Mucosa of descending colon (tissue), 3 donors: ENCODE results near the gene MTUS2. TPM values are rescaled to one million over a fixed set of nuclear protein-coding genes. Genes with fewer than 3 reads are reported as not detected.

Experiments
- ATAC-seq: fragments of 200-7000 bp; cut with Tn5 transposase; one replicate; pipeline ENCODE4 v1.9.1; 2020; ENCODE audit warnings: mild to moderate bottlenecking, moderate library complexity
- DNase-seq, 3 donors: peaks; one replicate each; pipeline ENCODE4 v3.0.0-alpha.2; 2020
- H3K36me3 ChIP-seq: fragments of 200-600 bp; one replicate; pipeline ENCODE4 v1.8.0; 2021; ENCODE audit warnings: low read depth, mild to moderate bottlenecking
- H3K4me1 ChIP-seq: fragments of 200-600 bp; one replicate; pipeline ENCODE4 v1.8.0; 2021; ENCODE audit warnings: low read depth, mild to moderate bottlenecking
- H3K4me3 ChIP-seq: fragments of 200-600 bp; one replicate; pipeline ENCODE4 v1.8.0; 2021; ENCODE audit warnings: mild to moderate bottlenecking
- H3K9me3 ChIP-seq: fragments of 200-600 bp; one replicate; pipeline ENCODE4 v1.8.0; 2021; ENCODE audit warnings: mild to moderate bottlenecking
- intact Hi-C, 2 donors: fragments of 100-400 bp; cut with DNase I in 1 of 2; cut with micrococcal nuclease in 1 of 2; formaldehyde crosslinking; loops; one replicate each; pipeline versions ENCODE4 v1.11.0 to v1.11.1; 2022; cut with DNase I, micrococcal nuclease
- total RNA-seq, 3 donors: library from RNA; stranded (reverse); fragmentation: NEBNext Ultra II Directional in 2 of 3; extraction: Animal tissue kit (Norgen Biotek cat#: 25700) in 2 of 3; gene quantifications; one replicate each; pipeline versions ENCODE4 v1.2.1 to v1.2.4, GENCODE V29; 2021 to 2023
- TF ChIP-seq, protein P1 (sequence below): fragments of 200-600 bp; IDR thresholded peaks from one replicate; pipeline ENCODE4 v1.8.0; 2022; ENCODE audit warnings: antibody characterized with exemption, mild to moderate bottlenecking
- donor health status: DM: no; HTN: no; CAD: no; lungs with moderate emphysema.
- donor health status: DM: no; HTN: no; CAD: no.
- donor health status: DM: no; HTN: yes; CAD: no.

MTUS2 gene
- total RNA-seq, 3 donors from 2014 or later: 0.09 to 0.85 (median 0.60) TPM

DNA sequence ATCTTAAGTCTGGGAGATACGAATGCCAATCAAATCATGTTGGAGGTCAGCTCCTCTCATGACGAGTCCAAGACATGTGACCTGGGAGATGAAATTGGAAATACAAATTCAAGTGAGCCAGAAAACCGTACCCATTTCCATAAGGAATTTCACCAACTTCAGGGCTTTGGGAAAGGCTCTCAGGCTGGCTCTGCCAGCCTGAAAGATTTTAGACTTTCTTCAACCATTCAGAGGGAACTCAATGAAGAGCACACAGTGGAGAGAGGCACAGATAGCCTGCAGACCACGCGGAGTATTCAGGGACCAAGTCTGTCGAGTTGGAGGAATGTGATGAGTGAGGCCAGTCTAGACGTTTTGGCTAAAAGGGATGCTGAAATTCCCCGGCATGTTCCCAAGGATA, 204.6 kb downstream of the MTUS2 start:
- DNase-seq: no peak
- TF ChIP-seq, protein P1, sequence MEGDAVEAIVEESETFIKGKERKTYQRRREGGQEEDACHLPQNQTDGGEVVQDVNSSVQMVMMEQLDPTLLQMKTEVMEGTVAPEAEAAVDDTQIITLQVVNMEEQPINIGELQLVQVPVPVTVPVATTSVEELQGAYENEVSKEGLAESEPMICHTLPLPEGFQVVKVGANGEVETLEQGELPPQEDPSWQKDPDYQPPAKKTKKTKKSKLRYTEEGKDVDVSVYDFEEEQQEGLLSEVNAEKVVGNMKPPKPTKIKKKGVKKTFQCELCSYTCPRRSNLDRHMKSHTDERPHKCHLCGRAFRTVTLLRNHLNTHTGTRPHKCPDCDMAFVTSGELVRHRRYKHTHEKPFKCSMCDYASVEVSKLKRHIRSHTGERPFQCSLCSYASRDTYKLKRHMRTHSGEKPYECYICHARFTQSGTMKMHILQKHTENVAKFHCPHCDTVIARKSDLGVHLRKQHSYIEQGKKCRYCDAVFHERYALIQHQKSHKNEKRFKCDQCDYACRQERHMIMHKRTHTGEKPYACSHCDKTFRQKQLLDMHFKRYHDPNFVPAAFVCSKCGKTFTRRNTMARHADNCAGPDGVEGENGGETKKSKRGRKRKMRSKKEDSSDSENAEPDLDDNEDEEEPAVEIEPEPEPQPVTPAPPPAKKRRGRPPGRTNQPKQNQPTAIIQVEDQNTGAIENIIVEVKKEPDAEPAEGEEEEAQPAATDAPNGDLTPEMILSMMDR: no peak
- H3K36me3 ChIP-seq: no peaks in the 10 kb centered on the region
- no peaks in the 10 kb centered on the region for H3K4me1 ChIP-seq
- peaks cover 13% of the 10 kb centered on the region for H3K9me3 ChIP-seq
- no peak for ATAC-seq
- intact Hi-C loops: no loop called here
- H3K4me3 ChIP-seq: no peak overlapping the region

- Histone ChIP-seq H3K4me3 (no peak overlapping the region), H3K36me3 (no peaks in the 10 kb centered on the region), H3K9me3 (peaks cover 12% of the 10 kb centered on the region), H3K4me1 (no peaks in the 10 kb centered on the region)
- DNase-seq: no peak
- intact Hi-C loops: no loop called here
- TF ChIP-seq, protein P1: no peak
- no peak for ATAC-seq
Measured at GRCh38 chr13:29028868-29029267, 208.7 kb downstream of the MTUS2 start.

GRCh38 chr13:29038700-29039099, 218.6 kb downstream of the MTUS2 start:
- Histone ChIP-seq H3K36me3 (no peaks in the 10 kb centered on the region), H3K4me3 (no peak overlapping the region), H3K4me1 (no peaks in the 10 kb centered on the region), H3K9me3 (peaks cover 10% of the 10 kb centered on the region)
- ATAC-seq: no peak
- TF ChIP-seq, protein P1: no peak
- DNase-seq: no peak
- intact Hi-C loops: no loop called here

GRCh38 chr13:29039212-29039611, 219.1 kb downstream of the MTUS2 start:
- no peak for DNase-seq
- H3K4me1 ChIP-seq: no peaks in the 10 kb centered on the region
- TF ChIP-seq, protein P1: no peak
- H3K4me3 ChIP-seq: no peak overlapping the region
- H3K9me3 ChIP-seq: peaks cover 10% of the 10 kb centered on the region
- intact Hi-C loops: no loop called here
- ATAC-seq: no peak
- no peaks in the 10 kb centered on the region for H3K36me3 ChIP-seq

GRCh38 chr13:29046588-29046987, 226.4 kb downstream of the MTUS2 start:
- TF ChIP-seq, protein P1: no peak
- H3K4me3 ChIP-seq: no peak overlapping the region
- DNase-seq (no peak), ATAC-seq (no peak)
- no peaks in the 10 kb centered on the region for H3K36me3 ChIP-seq
- intact Hi-C loops: no loop called here
- H3K4me1 ChIP-seq: no peaks in the 10 kb centered on the region
- peaks cover 26% of the 10 kb centered on the region for H3K9me3 ChIP-seq

DNA sequence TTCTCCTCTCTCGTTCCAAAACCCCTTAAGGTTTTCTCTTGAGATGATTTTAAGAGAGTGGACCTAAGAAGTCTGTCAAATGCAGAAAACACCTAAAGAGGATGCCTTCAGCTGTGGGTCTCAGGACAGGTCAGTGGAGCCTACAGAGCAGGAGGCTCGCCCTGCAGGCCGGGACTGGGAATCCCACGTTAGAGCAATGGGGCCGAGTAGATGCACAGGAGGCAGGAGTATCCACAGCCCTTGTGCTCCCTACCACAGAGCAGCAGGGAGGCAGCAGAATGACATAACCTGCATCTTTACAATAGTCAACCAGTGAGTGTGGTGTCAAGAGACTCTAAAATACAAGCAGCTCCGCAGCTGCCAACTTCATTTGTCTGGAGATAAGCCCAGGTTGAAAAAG, 229.4 kb downstream of the MTUS2 start:
- Histone ChIP-seq H3K36me3 (no peaks in the 10 kb centered on the region), H3K9me3 (peaks cover 20% of the 10 kb centered on the region), H3K4me1 (no peaks in the 10 kb centered on the region), H3K4me3 (no peak overlapping the region)
- intact Hi-C loops: no loop called here
- DNase-seq (no peak), ATAC-seq (no peak)
- TF ChIP-seq, protein P1: no peak
